ENCODE data around the gene PLEKHA8. TPM values are rescaled to one million over a fixed set of nuclear protein-coding genes. Genes with fewer than 3 reads are reported as not detected.

The PLEKHA8 gene
- total and polyA plus RNA-seq, 2 experiments from 2014 or later = 4.7 to 10.3 TPM

GRCh38 chr7:30076411-30076810 is 48.2 kb downstream of the PLEKHA8 start:
- no peaks in the 10 kb centered on the region for H4K20me1 ChIP-seq (ENCODE audit: insufficient read depth)
- H3K9me3 ChIP-seq (ENCODE audit: low read depth) = no peaks in the 10 kb centered on the region
- no peak for DNase-seq
- 94 to 97% methylated on average over 1 of the region's 1 CpG for WGBS, 2 experiments (ENCODE audit: low coverage in 1 of 2, low lambda C conversion rate in 2 of 2, missing lambda C conversion rate in 2 of 2)
- H3K4me2 ChIP-seq (ENCODE audit: unreplicated experiment) = no peak overlapping the region
- H2AFZ ChIP-seq = no peak overlapping the region
- TF ChIP-seq EZH2phosphoT487 (IDR thresholded peaks at IDR 0.05; ENCODE audit: insufficient read depth, low read depth) = no peak
- TF ChIP-seq EZH2 (IDR thresholded peaks at IDR 0.05; ENCODE audit: insufficient read depth, poor library complexity, severe bottlenecking) = no peak
- H3K27ac ChIP-seq = no peak overlapping the region
- no peaks in the 10 kb centered on the region for H3F3A ChIP-seq (ENCODE audit: insufficient read depth)
- no peak overlapping the region for H3K4me3 ChIP-seq
- H3K4me1 ChIP-seq (ENCODE audit: insufficient read depth) = no peaks in the 10 kb centered on the region
- no peaks in the 10 kb centered on the region for H3K36me3 ChIP-seq (ENCODE audit: low read depth)
- in situ Hi-C loops (cut with MboI) = no loop called here
- no peaks in the 10 kb centered on the region for H3K9me2 ChIP-seq (ENCODE audit: insufficient read depth)
- no peak overlapping the region for H3K9ac ChIP-seq
- no peaks in the 10 kb centered on the region for H3K79me2 ChIP-seq (ENCODE audit: insufficient read depth)
- no peaks in the 10 kb centered on the region for H3K27me3 ChIP-seq (replicated peaks; ENCODE audit: insufficient read depth)

GRCh38 chr7:30078280-30078679 is 50.1 kb downstream of the PLEKHA8 start:
- peaks cover 13% of the 10 kb centered on the region for H3K4me1 ChIP-seq (ENCODE audit: insufficient read depth)
- H4K20me1 ChIP-seq (ENCODE audit: insufficient read depth) = no peaks in the 10 kb centered on the region
- H3F3A ChIP-seq (ENCODE audit: insufficient read depth) = peaks cover 5% of the 10 kb centered on the region; the same call in 1 of the 2 replicates
- H2AFZ ChIP-seq = no peak overlapping the region
- H3K79me2 ChIP-seq (ENCODE audit: insufficient read depth) = no peaks in the 10 kb centered on the region
- no peak for TF ChIP-seq EZH2 (IDR thresholded peaks at IDR 0.05; ENCODE audit: insufficient read depth, poor library complexity, severe bottlenecking)
- no peak for TF ChIP-seq EZH2phosphoT487 (IDR thresholded peaks at IDR 0.05; ENCODE audit: insufficient read depth, low read depth)
- DNase-seq = no peak
- in situ Hi-C loops (cut with MboI) = no loop called here
- no peak overlapping the region for H3K9ac ChIP-seq
- H3K27ac ChIP-seq = no peak overlapping the region
- H3K27me3 ChIP-seq (replicated peaks; ENCODE audit: insufficient read depth) = no peaks in the 10 kb centered on the region
- H3K9me3 ChIP-seq (ENCODE audit: low read depth) = no peaks in the 10 kb centered on the region
- H3K4me3 ChIP-seq = no peak overlapping the region
- no peak overlapping the region for H3K4me2 ChIP-seq (ENCODE audit: unreplicated experiment)
- 93 to 98% methylated on average over 3 of the region's 3 CpGs for WGBS, 2 experiments (ENCODE audit: low coverage in 1 of 2, low lambda C conversion rate in 2 of 2, missing lambda C conversion rate in 2 of 2)
- H3K9me2 ChIP-seq (ENCODE audit: insufficient read depth) = no peaks in the 10 kb centered on the region
- H3K36me3 ChIP-seq (ENCODE audit: low read depth) = no peaks in the 10 kb centered on the region

- Histone ChIP-seq H3K9me3 (ENCODE audit: low read depth) (no peaks in the 10 kb centered on the region), H3F3A (ENCODE audit: insufficient read depth) (peaks cover 5% of the 10 kb centered on the region; the same call in 1 of the 2 replicates), H3K27ac (no peak overlapping the region), H3K79me2 (ENCODE audit: insufficient read depth) (no peaks in the 10 kb centered on the region), H3K9ac (no peak overlapping the region), H3K36me3 (ENCODE audit: low read depth) (no peaks in the 10 kb centered on the region), H3K27me3 (replicated peaks; ENCODE audit: insufficient read depth) (no peaks in the 10 kb centered on the region), H2AFZ (no peak overlapping the region), H3K4me1 (ENCODE audit: insufficient read depth) (peaks cover 16% of the 10 kb centered on the region), H3K4me2 (ENCODE audit: unreplicated experiment) (no peak overlapping the region), H4K20me1 (ENCODE audit: insufficient read depth) (no peaks in the 10 kb centered on the region), H3K4me3 (no peak overlapping the region), H3K9me2 (ENCODE audit: insufficient read depth) (no peaks in the 10 kb centered on the region)
- WGBS, 2 experiments (ENCODE audit: low coverage in 1 of 2, low lambda C conversion rate in 2 of 2, missing lambda C conversion rate in 2 of 2) = 97 to 100% methylated on average over 2 of the region's 2 CpGs
- DNase-seq = no peak
- TF ChIP-seq EZH2phosphoT487 (IDR thresholded peaks at IDR 0.05; ENCODE audit: insufficient read depth, low read depth) (no peak), EZH2 (IDR thresholded peaks at IDR 0.05; ENCODE audit: insufficient read depth, poor library complexity, severe bottlenecking) (no peak)
- in situ Hi-C loops (cut with MboI) = no loop called here
Measured at GRCh38 chr7:30079880-30080279, 51.7 kb downstream of the PLEKHA8 start.

- no peaks in the 10 kb centered on the region for H3K36me3 ChIP-seq (ENCODE audit: low read depth)
- H3K4me1 ChIP-seq (ENCODE audit: insufficient read depth) = peaks cover 16% of the 10 kb centered on the region
- no peak overlapping the region for H3K4me2 ChIP-seq (ENCODE audit: unreplicated experiment)
- no peaks in the 10 kb centered on the region for H3K27me3 ChIP-seq (replicated peaks; ENCODE audit: insufficient read depth)
- TF ChIP-seq EZH2 (IDR thresholded peaks at IDR 0.05; ENCODE audit: insufficient read depth, poor library complexity, severe bottlenecking) (no peak), EZH2phosphoT487 (IDR thresholded peaks at IDR 0.05; ENCODE audit: insufficient read depth, low read depth) (no peak)
- no peak for DNase-seq
- H3K9ac ChIP-seq = no peak overlapping the region
- no peaks in the 10 kb centered on the region for H3K9me3 ChIP-seq (ENCODE audit: low read depth)
- H3F3A ChIP-seq (ENCODE audit: insufficient read depth) = peaks cover 5% of the 10 kb centered on the region; the same call in 1 of the 2 replicates
- H4K20me1 ChIP-seq (ENCODE audit: insufficient read depth) = no peaks in the 10 kb centered on the region
- H3K27ac ChIP-seq = no peak overlapping the region
- H2AFZ ChIP-seq = no peak overlapping the region
- in situ Hi-C loops (cut with MboI) = no loop called here
- no peaks in the 10 kb centered on the region for H3K79me2 ChIP-seq (ENCODE audit: insufficient read depth)
- no peak overlapping the region for H3K4me3 ChIP-seq
- 91 to 95% methylated on average over 3 of the region's 3 CpGs for WGBS, 2 experiments (ENCODE audit: low coverage in 1 of 2, low lambda C conversion rate in 2 of 2, missing lambda C conversion rate in 2 of 2)
- no peaks in the 10 kb centered on the region for H3K9me2 ChIP-seq (ENCODE audit: insufficient read depth)
Measured at GRCh38 chr7:30080818-30081217, 52.6 kb downstream of the PLEKHA8 start.

GRCh38 chr7:30082686-30083085 is 54.5 kb downstream of the PLEKHA8 start:
- peak; percentile 71 for DNase-seq
- H3K4me1 ChIP-seq (ENCODE audit: insufficient read depth) = peaks cover 16% of the 10 kb centered on the region
- H3K9ac ChIP-seq = no peak overlapping the region
- peak overlapping the region; percentile 10 for H3K4me2 ChIP-seq (ENCODE audit: unreplicated experiment)
- no peak overlapping the region for H3K27ac ChIP-seq
- no peaks in the 10 kb centered on the region for H3K79me2 ChIP-seq (ENCODE audit: insufficient read depth)
- no peaks in the 10 kb centered on the region for H3K9me3 ChIP-seq (ENCODE audit: low read depth)
- 11 to 13% methylated on average over 3 of the region's 3 CpGs for WGBS, 2 experiments (ENCODE audit: low coverage in 1 of 2, low lambda C conversion rate in 2 of 2, missing lambda C conversion rate in 2 of 2)
- no peak overlapping the region for H3K4me3 ChIP-seq
- TF ChIP-seq EZH2phosphoT487 (IDR thresholded peaks at IDR 0.05; ENCODE audit: insufficient read depth, low read depth) (no peak), EZH2 (IDR thresholded peaks at IDR 0.05; ENCODE audit: insufficient read depth, poor library complexity, severe bottlenecking) (no peak)
- in situ Hi-C loops (cut with MboI) = no loop called here
- H3K36me3 ChIP-seq (ENCODE audit: low read depth) = no peaks in the 10 kb centered on the region
- no peaks in the 10 kb centered on the region for H3K9me2 ChIP-seq (ENCODE audit: insufficient read depth)
- H3F3A ChIP-seq (ENCODE audit: insufficient read depth) = peaks cover 5% of the 10 kb centered on the region; the same call in 1 of the 2 replicates
- H2AFZ ChIP-seq = no peak overlapping the region
- H4K20me1 ChIP-seq (ENCODE audit: insufficient read depth) = no peaks in the 10 kb centered on the region
- H3K27me3 ChIP-seq (replicated peaks; ENCODE audit: insufficient read depth) = no peaks in the 10 kb centered on the region
